ENCODE data around the gene ARHGAP15. TPM values are rescaled to one million over a fixed set of nuclear protein-coding genes. Genes with fewer than 3 reads are reported as not detected.

The ARHGAP15 gene
- total and polyA plus RNA-seq, 7 experiments from 2014 or later, result 164 to 311 (median 201) TPM

DNA sequence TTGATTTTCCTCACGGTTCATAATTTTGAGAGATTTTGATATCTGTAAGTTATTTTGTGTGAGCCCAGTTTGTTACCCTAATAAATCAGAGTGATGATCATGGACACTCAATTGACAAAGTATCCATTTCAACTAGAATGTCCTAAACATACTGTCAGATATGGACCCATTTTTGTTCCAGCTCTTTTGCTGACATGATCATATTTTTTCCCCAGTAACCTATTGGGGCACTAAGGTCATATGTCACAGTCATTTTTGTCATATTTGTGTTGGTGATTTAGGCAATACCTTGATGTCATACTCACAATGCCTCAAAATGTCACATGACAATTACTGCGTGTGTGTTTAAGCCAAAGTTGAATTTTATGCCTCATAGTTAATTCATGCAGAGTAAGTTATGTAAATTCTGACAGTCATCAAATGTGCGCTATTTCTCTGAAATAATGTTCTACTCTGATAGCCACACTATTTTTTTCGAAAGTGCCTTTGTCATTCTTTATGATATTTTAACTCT, 218.7 kb downstream of the ARHGAP15 start:
- DNase-seq (no peak), ATAC-seq (no peak)
- no peaks in the 10 kb centered on the region for H3K36me3 ChIP-seq (ENCODE audit: control insufficient read depth in 2 of 3, insufficient read depth in 3 of 3, low read length in 3 of 3)
- H3K27ac Mint-ChIP-seq, result no peak overlapping the region
- H3K36me3 Mint-ChIP-seq, result peaks cover 0 to 28% (median 10%) of the 10 kb centered on the region in 5 donors
- CTCF ChIA-PET, result no interaction called here
- H3K4me3 ChIP-seq (ENCODE audit: low read length), result no peak overlapping the region
- H3K9me3 Mint-ChIP-seq, result peaks cover 0 to 1% (median 0%) of the 10 kb centered on the region in 11 donors
- H3K27ac ChIP-seq (ENCODE audit: low read depth, low read length), result no peak overlapping the region
- POLR2A ChIA-PET, result no interaction called here
- no peaks in the 10 kb centered on the region for H3K4me1 ChIP-seq (ENCODE audit: control insufficient read depth in 2 of 2, insufficient read depth in 2 of 2, low read length in 2 of 2)
- peaks cover 4 to 60% (median 39%) of the 10 kb centered on the region in 7 donors for H3K4me1 Mint-ChIP-seq
- no peaks in the 10 kb centered on the region for H3K27me3 Mint-ChIP-seq
- no peaks in the 10 kb centered on the region for H3K27me3 ChIP-seq (ENCODE audit: control insufficient read depth in 2 of 2, insufficient read depth in 2 of 2, low read length in 2 of 2)
- no peak overlapping the region for H3K4me3 Mint-ChIP-seq
- intact Hi-C loops (cut with micrococcal nuclease), result no loop called here
- no peaks in the 10 kb centered on the region for H3K9me3 ChIP-seq (ENCODE audit: control insufficient read depth in 2 of 3, low read length in 3 of 3)

- peaks cover 4 to 53% (median 31%) of the 10 kb centered on the region in 7 donors for H3K4me1 Mint-ChIP-seq
- peaks cover 2 to 26% (median 5%) of the 10 kb centered on the region in 5 donors for H3K36me3 Mint-ChIP-seq
- no peaks in the 10 kb centered on the region for H3K9me3 Mint-ChIP-seq
- H3K27ac Mint-ChIP-seq, result no peak overlapping the region
- ATAC-seq (no peak), DNase-seq (no peak)
- Histone ChIP-seq H3K4me1 (ENCODE audit: control insufficient read depth in 2 of 2, insufficient read depth in 2 of 2, low read length in 2 of 2) (no peaks in the 10 kb centered on the region), H3K36me3 (ENCODE audit: control insufficient read depth in 2 of 3, insufficient read depth in 3 of 3, low read length in 3 of 3) (no peaks in the 10 kb centered on the region), H3K27ac (ENCODE audit: low read depth, low read length) (no peak overlapping the region), H3K9me3 (ENCODE audit: control insufficient read depth in 2 of 3, low read length in 3 of 3) (no peaks in the 10 kb centered on the region), H3K27me3 (ENCODE audit: control insufficient read depth in 2 of 2, insufficient read depth in 2 of 2, low read length in 2 of 2) (no peaks in the 10 kb centered on the region), H3K4me3 (ENCODE audit: low read length) (no peak overlapping the region)
- intact Hi-C loops (cut with micrococcal nuclease), result no loop called here
- ChIA-PET CTCF (no interaction called here), POLR2A (no interaction called here)
- H3K4me3 Mint-ChIP-seq, result no peak overlapping the region
- no peaks in the 10 kb centered on the region for H3K27me3 Mint-ChIP-seq
Observed at GRCh38 chr2:143354050-143354750, 225.0 kb downstream of the ARHGAP15 start.

- Histone ChIP-seq H3K27ac (ENCODE audit: low read depth, low read length) (no peak overlapping the region), H3K4me3 (ENCODE audit: low read length) (no peak overlapping the region), H3K4me1 (ENCODE audit: control insufficient read depth in 2 of 2, insufficient read depth in 2 of 2, low read length in 2 of 2) (no peaks in the 10 kb centered on the region), H3K27me3 (ENCODE audit: control insufficient read depth in 2 of 2, insufficient read depth in 2 of 2, low read length in 2 of 2) (no peaks in the 10 kb centered on the region), H3K36me3 (ENCODE audit: control insufficient read depth in 2 of 3, insufficient read depth in 3 of 3, low read length in 3 of 3) (no peaks in the 10 kb centered on the region), H3K9me3 (ENCODE audit: control insufficient read depth in 2 of 3, low read length in 3 of 3) (no peaks in the 10 kb centered on the region)
- Mint-ChIP-seq H3K27ac (no peak overlapping the region), H3K4me1 (peaks cover 4 to 61% (median 38%) of the 10 kb centered on the region in 7 donors), H3K4me3 (no peak overlapping the region), H3K36me3 (peaks cover 8 to 34% (median 10%) of the 10 kb centered on the region in 5 donors), H3K27me3 (no peaks in the 10 kb centered on the region), H3K9me3 (no peaks in the 10 kb centered on the region)
- no peak for ATAC-seq
- CTCF ChIA-PET, result no interaction called here
- intact Hi-C loops (cut with micrococcal nuclease), result no loop called here
- DNase-seq, result no peak
- POLR2A ChIA-PET, result no interaction called here
Observed at GRCh38 chr2:143355870-143356269, 226.7 kb downstream of the ARHGAP15 start.

DNA sequence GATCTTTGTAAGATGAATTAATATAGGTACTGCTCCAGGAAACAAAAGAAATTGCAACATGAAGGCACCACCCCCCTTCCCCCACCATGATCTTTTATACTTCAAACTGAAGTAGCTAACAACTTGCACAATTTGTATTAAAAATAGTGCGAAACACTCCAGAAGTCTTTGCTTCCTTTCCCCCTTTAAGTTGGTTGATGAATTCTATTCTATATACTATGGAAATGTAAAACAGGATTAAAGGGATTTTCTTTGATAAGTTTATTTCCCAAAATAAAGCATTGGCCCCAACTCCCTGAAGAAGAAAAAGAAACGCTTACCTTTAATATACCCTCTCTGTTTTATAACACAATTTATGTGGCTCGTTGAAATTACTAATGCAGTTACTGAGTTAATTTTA, 227.1 kb downstream of the ARHGAP15 start:
- intact Hi-C loops (cut with micrococcal nuclease), result no loop called here
- H3K27ac Mint-ChIP-seq, result no peak overlapping the region
- H3K27me3 Mint-ChIP-seq, result no peaks in the 10 kb centered on the region

DNA sequence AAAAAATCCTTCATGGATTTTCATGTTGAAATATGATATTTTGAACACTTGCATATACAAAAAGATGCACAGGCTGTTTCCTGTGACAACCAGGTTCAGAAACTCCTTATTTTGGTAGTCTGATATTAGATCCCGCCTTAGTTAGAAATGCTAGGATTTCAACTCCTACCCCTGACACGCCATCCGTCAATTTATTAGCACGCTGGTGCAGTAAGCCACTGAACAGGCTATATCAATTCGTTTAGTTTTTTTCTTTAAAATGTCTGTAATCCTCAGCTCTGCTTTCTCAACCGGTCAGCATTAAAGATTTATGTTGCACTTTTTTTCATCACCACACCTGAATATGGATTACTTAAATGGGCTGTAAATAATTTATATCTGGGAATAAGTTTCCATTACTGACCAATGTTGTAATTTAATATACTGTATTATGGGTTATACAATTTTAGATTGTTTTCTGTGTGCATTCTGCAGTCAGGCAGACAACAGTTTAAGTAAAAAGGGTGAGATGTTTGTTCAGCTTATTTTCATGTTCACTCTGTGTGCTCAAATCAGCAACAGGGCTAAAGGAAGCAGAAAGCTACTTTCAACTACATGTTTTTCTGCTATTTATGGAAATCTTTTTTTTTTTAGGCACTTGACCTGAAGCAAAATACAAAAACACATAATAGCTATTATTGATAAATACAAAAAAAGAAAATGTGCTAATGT, 227.7 kb downstream of the ARHGAP15 start:
- ATAC-seq (no peak), DNase-seq (no peak)
- H3K36me3 Mint-ChIP-seq, result peaks cover 8 to 37% (median 15%) of the 10 kb centered on the region in 5 donors
- no peak overlapping the region for H3K4me3 Mint-ChIP-seq
- peaks cover 4 to 60% (median 37%) of the 10 kb centered on the region in 7 donors for H3K4me1 Mint-ChIP-seq
- Histone ChIP-seq H3K4me3 (ENCODE audit: low read length) (no peak overlapping the region), H3K27ac (ENCODE audit: low read depth, low read length) (no peak overlapping the region), H3K4me1 (ENCODE audit: control insufficient read depth in 2 of 2, insufficient read depth in 2 of 2, low read length in 2 of 2) (no peaks in the 10 kb centered on the region), H3K27me3 (ENCODE audit: control insufficient read depth in 2 of 2, insufficient read depth in 2 of 2, low read length in 2 of 2) (no peaks in the 10 kb centered on the region), H3K9me3 (ENCODE audit: control insufficient read depth in 2 of 3, low read length in 3 of 3) (no peaks in the 10 kb centered on the region), H3K36me3 (ENCODE audit: control insufficient read depth in 2 of 3, insufficient read depth in 3 of 3, low read length in 3 of 3) (no peaks in the 10 kb centered on the region)
- H3K27me3 Mint-ChIP-seq, result no peaks in the 10 kb centered on the region
- no peaks in the 10 kb centered on the region for H3K9me3 Mint-ChIP-seq
- POLR2A ChIA-PET, result no interaction called here
- intact Hi-C loops (cut with micrococcal nuclease), result no loop called here
- no peak overlapping the region for H3K27ac Mint-ChIP-seq
- CTCF ChIA-PET, result no interaction called here

More for the DNA sequence above, 227.1 kb downstream of the ARHGAP15 start:
- ATAC-seq (no peak), DNase-seq (no peak)
- H3K4me1 Mint-ChIP-seq, result peaks cover 4 to 60% (median 36%) of the 10 kb centered on the region in 7 donors
- H3K4me3 Mint-ChIP-seq, result no peak overlapping the region
- Histone ChIP-seq H3K4me3 (ENCODE audit: low read length) (no peak overlapping the region), H3K27me3 (ENCODE audit: control insufficient read depth in 2 of 2, insufficient read depth in 2 of 2, low read length in 2 of 2) (no peaks in the 10 kb centered on the region), H3K27ac (ENCODE audit: low read depth, low read length) (no peak overlapping the region), H3K9me3 (ENCODE audit: control insufficient read depth in 2 of 3, low read length in 3 of 3) (no peaks in the 10 kb centered on the region), H3K4me1 (ENCODE audit: control insufficient read depth in 2 of 2, insufficient read depth in 2 of 2, low read length in 2 of 2) (no peaks in the 10 kb centered on the region), H3K36me3 (ENCODE audit: control insufficient read depth in 2 of 3, insufficient read depth in 3 of 3, low read length in 3 of 3) (no peaks in the 10 kb centered on the region)
- no peaks in the 10 kb centered on the region for H3K9me3 Mint-ChIP-seq
- CTCF ChIA-PET, result no interaction called here
- H3K36me3 Mint-ChIP-seq, result peaks cover 8 to 32% (median 11%) of the 10 kb centered on the region in 5 donors
- POLR2A ChIA-PET, result no interaction called here

DNA sequence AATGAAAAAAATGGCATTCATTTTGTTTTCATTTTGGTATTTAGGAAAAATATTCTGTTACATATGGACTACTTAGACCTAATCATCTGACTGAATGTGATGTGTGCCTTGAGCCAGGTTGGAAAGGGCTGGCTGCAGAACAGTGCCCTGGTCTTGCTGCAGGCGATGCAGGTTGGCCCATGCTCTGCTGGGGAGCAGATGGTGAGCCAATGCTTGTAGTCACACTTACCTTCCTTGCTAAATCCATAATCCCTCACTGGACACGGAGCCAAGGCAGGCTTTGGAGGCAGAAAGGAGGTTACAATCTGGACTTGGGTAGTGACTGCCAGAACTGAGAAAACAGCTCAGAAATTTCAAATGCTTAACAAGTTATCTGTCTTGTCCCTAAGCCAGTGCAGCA, 228.7 kb downstream of the ARHGAP15 start:
- POLR2A ChIA-PET, result no interaction called here
- Histone ChIP-seq H3K27ac (ENCODE audit: low read depth, low read length) (no peak overlapping the region), H3K4me3 (ENCODE audit: low read length) (no peak overlapping the region), H3K4me1 (ENCODE audit: control insufficient read depth in 2 of 2, insufficient read depth in 2 of 2, low read length in 2 of 2) (no peaks in the 10 kb centered on the region), H3K9me3 (ENCODE audit: control insufficient read depth in 2 of 3, low read length in 3 of 3) (no peaks in the 10 kb centered on the region), H3K27me3 (ENCODE audit: control insufficient read depth in 2 of 2, insufficient read depth in 2 of 2, low read length in 2 of 2) (no peaks in the 10 kb centered on the region), H3K36me3 (ENCODE audit: control insufficient read depth in 2 of 3, insufficient read depth in 3 of 3, low read length in 3 of 3) (no peaks in the 10 kb centered on the region)
- H3K27ac Mint-ChIP-seq, result no peak overlapping the region
- intact Hi-C loops (cut with micrococcal nuclease), result no loop called here
- H3K27me3 Mint-ChIP-seq, result no peaks in the 10 kb centered on the region
- no peak for DNase-seq
- peaks cover 4 to 65% (median 48%) of the 10 kb centered on the region in 7 donors for H3K4me1 Mint-ChIP-seq
- H3K9me3 Mint-ChIP-seq, result no peaks in the 10 kb centered on the region
- H3K36me3 Mint-ChIP-seq, result peaks cover 8 to 47% (median 23%) of the 10 kb centered on the region in 5 donors
- no peak for ATAC-seq
- CTCF ChIA-PET, result no interaction called here
- no peak overlapping the region for H3K4me3 Mint-ChIP-seq

Data from naive thymus-derived CD4-positive, alpha-beta T cell (primary cell).